GM10248 (cell line): ENCODE measurements around the gene SH2D1B.

Experiments
- CTCF ChIA-PET: fragments of 300-600 bp; sonication (Branson Sonifier 250); formaldehyde crosslinking; extraction: SDS; loops from one replicate; lab custom pipeline; 2021; ENCODE audit warnings: antibody characterized with exemption; lab: Yijun Ruan, JAX
- POLR2A ChIA-PET: fragments of 350-650 bp; sonication (Branson Sonifier 250); formaldehyde crosslinking; extraction: SDS; loops from one replicate; lab custom pipeline; 2020; ENCODE audit warnings: antibody characterized with exemption; lab: Yijun Ruan, JAX
- DNase-seq: peaks from one replicate; pipeline ENCODE4 v3.0.0; 2012; ENCODE audit errors: extremely low spot score
- CTCF ChIP-seq: IDR thresholded peaks from 2 replicates; pipeline ENCODE4 v1.5.1; 2012; ENCODE audit warnings: mild to moderate bottlenecking, low read depth; ENCODE audit errors: extremely low read depth, missing control alignments, control extremely low read depth

SH2D1B gene

DNA sequence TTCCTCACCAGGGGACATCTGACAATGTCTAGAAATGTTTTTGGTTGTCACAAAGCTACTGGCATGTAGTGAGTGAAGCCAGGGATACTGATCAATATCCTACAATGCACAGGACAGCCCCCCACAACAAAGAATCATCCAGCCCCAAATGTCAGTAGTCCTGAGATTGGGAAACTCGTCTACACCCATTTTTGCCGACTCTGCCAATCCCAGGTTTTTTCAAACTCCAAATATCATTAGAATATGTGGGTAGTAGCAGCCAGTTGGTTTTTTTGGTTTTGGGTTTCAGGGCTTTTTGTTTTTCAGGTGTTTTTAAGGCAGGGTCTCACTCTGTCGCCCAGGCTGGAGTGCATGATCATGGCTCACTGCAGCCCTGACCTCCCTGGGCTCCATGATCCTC is 41.2 kb downstream of the SH2D1B start:
- no peak for TF ChIP-seq CTCF
- POLR2A ChIA-PET, result no interaction called here
- CTCF ChIA-PET, result interaction anchor here (2.9 kb wide), 1 partner anchor 21 kb away, joined by 10 read pairs; no protein-coding TSS in a partner anchor

DNA sequence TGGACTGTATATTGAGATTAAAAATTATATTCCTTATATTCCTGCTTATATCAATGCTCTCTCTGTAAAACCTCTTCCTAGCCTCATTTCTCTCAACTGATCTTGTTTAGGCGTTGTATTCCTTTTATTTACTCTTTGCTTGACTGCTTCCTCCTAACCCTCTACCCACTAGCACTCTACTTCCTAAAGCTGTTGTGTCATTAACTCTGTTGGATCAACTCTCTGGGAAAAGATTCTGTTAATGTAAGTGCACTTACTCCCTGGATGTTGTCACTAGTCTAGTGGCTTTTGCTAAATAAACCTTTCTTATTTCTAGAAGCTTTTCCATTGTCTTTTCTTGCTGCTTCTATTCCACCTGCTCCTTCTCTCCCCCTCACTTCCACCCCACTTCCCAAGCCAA is 41.8 kb downstream of the SH2D1B start:
- POLR2A ChIA-PET, result no interaction called here
- no peak for TF ChIP-seq CTCF
- CTCF ChIA-PET, result no interaction called here
- DNase-seq, result no peak

More for the DNA sequence above, 41.2 kb downstream of the SH2D1B start:
- DNase-seq, result no peak

DNA sequence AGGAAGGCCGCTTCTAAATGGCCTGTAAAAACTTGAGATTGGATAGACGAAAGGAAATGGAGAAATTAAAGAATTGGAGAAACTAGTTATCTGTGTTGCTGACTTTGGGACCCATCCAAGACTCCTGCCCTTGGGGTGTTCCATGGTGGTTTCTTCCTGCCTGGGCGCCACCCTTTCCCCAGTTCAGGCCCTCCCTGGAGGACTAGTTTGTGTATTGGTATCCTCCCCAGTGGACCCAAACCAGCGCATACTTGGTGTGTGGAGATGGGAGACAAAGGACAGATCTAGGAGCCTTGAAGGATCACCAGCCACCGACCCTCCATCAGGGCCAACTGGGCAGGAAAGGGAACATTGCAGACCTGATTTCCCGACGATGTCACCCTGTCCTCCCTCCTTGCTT is 42.4 kb downstream of the SH2D1B start:
- no peak for DNase-seq
- POLR2A ChIA-PET, result no interaction called here
- CTCF ChIA-PET, result no interaction called here
- TF ChIP-seq CTCF, result no peak

DNA sequence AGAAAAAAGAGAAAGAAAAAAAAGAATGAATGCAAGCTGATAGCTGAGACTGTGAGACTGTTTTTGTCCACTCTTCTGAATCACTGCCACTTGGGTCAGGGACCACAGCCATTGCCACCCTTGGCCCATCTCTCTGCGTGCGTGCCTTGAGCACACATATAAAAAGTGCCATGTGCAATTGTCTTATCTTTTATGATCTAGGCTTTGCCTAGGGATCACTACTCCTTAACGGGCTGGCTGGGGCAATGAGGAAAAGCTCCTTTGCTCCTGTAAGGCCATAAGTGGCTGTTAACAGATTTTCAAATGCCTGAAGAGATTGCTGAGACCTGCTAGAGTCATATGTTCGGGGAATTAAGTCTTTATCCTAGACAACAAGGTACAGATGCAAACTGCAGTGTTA is 43.5 kb downstream of the SH2D1B start:
- ChIA-PET CTCF (interaction anchor here (1.7 to 2.2 kb wide), 2 partner anchors 11 to 13 kb away, joined by 4 to 6 read pairs; no protein-coding TSS in a partner anchor), POLR2A (no interaction called here)
- no peak for TF ChIP-seq CTCF
- no peak for DNase-seq

DNA sequence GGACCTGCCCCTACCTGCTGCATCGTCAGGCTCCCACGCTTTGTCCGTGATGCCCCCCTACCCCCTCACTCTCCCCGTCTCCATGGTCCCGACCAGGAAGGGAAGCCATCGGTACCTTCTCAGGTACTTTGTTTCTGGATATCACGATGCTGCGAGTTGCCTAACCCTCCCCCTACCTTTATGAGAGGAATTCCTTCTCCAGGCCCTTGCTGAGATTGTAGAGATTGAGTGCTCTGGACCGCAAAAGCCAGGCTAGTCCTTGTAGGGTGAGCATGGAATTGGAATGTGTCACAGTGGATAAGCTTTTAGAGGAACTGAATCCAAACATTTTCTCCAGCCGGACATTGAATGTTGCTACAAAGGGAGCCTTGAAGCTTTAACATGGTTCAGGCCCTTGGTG is 44.2 kb downstream of the SH2D1B start:
- DNase-seq, result no peak
- ChIA-PET POLR2A (no interaction called here), CTCF (interaction anchor here (1.7 to 2.2 kb wide), 2 partner anchors 10 to 12 kb away, joined by 4 to 6 read pairs; no protein-coding TSS in a partner anchor)
- TF ChIP-seq CTCF, result no peak

DNA sequence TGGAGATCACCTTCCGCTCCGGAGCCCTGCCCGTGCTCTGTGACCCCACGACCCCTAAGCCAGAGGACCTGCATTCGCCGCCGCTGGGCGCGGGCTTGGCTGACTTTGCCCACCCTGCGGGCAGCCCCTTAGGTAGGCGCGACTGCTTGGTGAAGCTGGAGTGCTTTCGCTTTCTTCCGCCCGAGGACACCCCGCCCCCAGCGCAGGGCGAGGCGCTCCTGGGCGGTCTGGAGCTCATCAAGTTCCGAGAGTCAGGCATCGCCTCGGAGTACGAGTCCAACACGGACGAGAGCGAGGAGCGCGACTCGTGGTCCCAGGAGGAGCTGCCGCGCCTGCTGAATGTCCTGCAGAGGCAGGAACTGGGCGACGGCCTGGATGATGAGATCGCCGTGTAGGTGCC is 44.9 kb downstream of the SH2D1B start:
- no peak for DNase-seq
- POLR2A ChIA-PET, result no interaction called here
- TF ChIP-seq CTCF, result no peak
- CTCF ChIA-PET, result interaction anchor here (1.4 to 2.2 kb wide), 6 partner anchors 9 to 20 kb away, joined by 3 to 7 read pairs (median 4); no protein-coding TSS in a partner anchor
